ENCODE results near the gene PLCB2.

Gene PLCB2

DNA sequence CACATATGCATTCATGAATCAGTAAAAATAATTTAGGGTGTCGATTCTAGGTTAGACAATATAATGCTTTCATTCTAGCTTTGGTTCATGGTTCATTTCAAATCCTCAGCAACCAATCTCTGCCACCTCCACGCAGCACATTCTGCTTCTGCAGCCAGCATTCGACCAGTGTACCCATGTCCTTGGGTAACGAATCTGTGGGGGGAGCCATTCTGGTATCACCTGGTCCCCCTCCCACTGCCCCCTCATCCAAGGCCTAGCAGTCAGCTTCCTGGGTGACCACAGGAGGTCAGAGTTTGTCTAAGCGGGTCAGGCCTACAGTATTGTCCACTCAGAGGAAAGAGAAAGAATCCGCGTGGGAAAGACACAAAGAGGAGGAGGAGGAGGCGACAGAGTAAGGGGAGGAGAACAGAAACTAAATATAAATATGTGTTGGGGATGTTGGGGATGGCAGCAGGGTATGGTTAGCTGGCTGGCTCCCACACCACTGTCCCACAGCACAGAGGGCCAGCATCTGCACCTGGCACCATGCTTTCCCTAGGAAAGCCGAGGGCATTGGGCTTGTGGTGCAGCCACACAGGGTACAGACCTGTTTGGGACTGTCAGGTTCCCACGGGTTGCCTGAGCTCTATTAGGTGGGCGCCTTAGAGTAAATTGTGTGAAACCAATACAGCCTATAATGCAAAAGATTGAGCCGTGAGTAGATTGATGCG lies 56.8 kb downstream of the PLCB2 start:
- no peak for DNase-seq (ENCODE audit: extremely low read depth, low read depth)
- H3K4me3 ChIP-seq (replicated peaks; ENCODE audit: low read depth, low read length) = no peak overlapping the region
- TF ChIP-seq, protein P1, sequence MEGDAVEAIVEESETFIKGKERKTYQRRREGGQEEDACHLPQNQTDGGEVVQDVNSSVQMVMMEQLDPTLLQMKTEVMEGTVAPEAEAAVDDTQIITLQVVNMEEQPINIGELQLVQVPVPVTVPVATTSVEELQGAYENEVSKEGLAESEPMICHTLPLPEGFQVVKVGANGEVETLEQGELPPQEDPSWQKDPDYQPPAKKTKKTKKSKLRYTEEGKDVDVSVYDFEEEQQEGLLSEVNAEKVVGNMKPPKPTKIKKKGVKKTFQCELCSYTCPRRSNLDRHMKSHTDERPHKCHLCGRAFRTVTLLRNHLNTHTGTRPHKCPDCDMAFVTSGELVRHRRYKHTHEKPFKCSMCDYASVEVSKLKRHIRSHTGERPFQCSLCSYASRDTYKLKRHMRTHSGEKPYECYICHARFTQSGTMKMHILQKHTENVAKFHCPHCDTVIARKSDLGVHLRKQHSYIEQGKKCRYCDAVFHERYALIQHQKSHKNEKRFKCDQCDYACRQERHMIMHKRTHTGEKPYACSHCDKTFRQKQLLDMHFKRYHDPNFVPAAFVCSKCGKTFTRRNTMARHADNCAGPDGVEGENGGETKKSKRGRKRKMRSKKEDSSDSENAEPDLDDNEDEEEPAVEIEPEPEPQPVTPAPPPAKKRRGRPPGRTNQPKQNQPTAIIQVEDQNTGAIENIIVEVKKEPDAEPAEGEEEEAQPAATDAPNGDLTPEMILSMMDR (IDR thresholded peaks at IDR 0.05; ENCODE audit: low read depth, low read length, missing control alignments) = no peak

DNA sequence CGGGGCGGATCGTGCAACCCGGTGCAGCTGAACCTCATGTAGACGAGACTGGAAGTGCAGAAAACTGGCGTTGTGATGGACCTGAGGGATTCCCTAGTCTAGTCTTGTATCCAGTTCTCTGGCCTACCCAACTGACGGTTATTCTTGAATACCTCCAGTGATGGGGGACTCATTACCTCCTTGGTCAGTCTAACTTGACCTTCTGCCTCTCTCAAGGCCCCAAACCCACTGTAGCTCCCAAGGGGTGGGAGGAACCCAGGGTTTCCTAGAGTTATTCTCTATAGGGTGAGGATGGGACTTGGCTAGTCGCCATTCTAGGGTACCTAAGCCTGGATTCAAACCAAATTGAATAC lies 57.5 kb downstream of the PLCB2 start:
- H3K4me3 ChIP-seq (replicated peaks; ENCODE audit: low read depth, low read length) = no peak overlapping the region
- TF ChIP-seq, protein P1 (IDR thresholded peaks at IDR 0.05; ENCODE audit: low read depth, low read length, missing control alignments) = no peak
- DNase-seq (ENCODE audit: extremely low read depth, low read depth) = no peak

DNA sequence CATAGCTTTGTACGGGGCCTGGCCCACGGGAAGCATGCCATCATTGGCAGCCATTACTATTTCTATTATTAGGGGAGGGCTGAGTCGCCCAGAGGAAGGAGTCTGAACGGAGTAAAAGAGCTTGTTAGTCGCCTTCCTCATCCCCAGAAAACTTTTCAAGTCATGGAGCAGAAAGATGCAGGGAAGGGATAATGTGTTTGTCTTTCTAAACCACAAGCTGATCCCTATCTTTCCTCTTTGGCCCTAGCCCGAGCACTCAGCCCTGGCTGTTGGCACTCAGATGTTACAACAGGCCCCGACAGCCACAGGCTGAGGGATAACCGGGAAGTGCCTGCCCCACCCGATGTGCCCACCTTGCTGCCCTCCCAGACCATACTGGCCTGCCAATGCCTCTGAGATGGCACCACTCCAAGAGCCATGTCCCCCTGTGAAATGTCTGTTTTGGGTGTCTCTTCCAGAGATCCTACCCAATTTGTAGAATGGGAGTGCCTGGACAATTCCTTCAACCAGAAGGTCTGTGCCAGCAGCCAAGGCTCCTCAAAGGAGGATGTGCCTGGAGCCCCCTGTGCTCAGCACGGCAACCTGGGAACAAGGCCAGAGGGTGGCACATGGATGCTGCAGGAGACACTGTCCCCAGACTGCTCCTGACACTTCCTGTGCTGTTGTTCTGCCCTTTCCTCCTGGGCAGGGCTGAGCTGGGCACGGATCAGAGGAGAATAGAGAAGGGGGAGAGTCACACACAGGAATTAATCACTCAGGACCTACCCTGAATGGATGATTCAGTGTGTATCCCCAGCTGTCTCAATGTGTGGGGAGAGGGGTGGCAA lies 58.0 kb downstream of the PLCB2 start:
- TF ChIP-seq, protein P1 (IDR thresholded peaks at IDR 0.05; ENCODE audit: low read depth, low read length, missing control alignments) = no peak
- H3K4me3 ChIP-seq (replicated peaks; ENCODE audit: low read depth, low read length) = no peak overlapping the region
- no peak for DNase-seq (ENCODE audit: extremely low read depth, low read depth)

DNA sequence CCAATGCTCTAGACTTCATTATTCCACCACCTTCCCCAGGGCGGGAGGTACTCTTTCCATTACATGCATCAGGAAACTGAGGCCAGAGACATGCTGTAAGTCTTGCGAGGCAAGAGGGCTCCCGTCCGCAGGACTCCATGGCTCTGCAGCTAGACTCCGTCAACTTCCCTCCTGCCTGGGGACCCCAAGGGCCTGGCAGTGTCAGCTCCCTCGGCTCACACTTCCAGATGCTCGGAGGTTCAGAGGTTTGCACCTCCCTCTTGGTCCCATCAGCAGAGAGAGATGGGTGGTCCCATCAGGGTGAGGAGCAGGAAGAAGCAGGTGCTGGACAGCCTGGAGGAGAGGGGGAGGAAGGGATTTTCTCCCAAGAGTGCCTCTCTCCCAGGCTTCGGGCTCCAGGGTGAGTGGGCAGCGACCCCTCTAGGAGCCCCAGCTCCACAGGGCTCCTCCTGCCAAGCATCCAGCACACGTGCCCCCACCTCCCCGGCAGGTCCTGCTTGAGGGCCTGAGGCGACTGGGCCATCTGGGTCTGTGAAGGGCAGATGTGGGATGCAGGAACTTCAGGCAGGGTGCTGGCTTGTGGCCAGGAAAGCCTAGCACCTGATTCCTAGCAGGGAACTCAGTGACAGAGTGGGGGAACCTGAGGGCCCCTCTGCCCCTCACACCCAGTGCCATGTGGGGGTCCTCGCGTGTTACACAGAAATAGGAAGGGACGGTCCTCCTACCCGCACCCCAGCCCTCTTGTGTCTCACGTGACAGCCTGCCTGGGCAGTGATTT lies 59.5 kb downstream of the PLCB2 start:
- TF ChIP-seq, protein P1 (IDR thresholded peaks at IDR 0.05; ENCODE audit: low read depth, low read length, missing control alignments) = no peak
- H3K4me3 ChIP-seq (replicated peaks; ENCODE audit: low read depth, low read length) = no peak overlapping the region
- no peak for DNase-seq (ENCODE audit: extremely low read depth, low read depth)

DNA sequence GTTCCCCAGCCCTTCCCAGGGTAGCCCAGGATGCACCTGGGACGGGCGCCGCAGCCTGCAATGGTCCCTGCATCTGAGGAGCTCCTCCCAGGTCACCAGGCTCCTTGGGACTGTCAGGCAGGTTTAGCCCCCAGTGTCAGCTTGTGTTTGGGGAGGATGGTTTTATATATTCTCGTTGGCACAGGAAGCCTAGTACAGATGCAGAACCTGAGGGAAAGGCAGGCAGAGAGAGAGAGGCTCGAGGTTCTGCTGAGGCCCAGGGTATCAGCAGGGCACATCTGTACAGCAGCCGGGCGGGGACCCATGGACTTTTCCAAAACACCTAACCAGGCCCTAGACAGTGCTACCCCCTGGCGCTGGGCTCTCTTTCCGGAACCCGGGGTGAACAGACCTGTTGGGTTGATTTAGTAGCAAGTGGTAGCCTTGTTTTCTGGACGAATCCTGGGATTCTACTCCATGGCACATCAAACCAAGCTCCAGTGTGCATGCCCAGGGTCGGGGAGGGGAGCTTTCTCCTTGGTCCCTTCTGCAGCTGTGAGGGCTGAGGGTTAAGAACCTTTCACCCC lies 60.2 kb downstream of the PLCB2 start:
- DNase-seq (ENCODE audit: extremely low read depth, low read depth) = no peak
- TF ChIP-seq, protein P1 (IDR thresholded peaks at IDR 0.05; ENCODE audit: low read depth, low read length, missing control alignments) = no peak
- no peak overlapping the region for H3K4me3 ChIP-seq (replicated peaks; ENCODE audit: low read depth, low read length)

DNA sequence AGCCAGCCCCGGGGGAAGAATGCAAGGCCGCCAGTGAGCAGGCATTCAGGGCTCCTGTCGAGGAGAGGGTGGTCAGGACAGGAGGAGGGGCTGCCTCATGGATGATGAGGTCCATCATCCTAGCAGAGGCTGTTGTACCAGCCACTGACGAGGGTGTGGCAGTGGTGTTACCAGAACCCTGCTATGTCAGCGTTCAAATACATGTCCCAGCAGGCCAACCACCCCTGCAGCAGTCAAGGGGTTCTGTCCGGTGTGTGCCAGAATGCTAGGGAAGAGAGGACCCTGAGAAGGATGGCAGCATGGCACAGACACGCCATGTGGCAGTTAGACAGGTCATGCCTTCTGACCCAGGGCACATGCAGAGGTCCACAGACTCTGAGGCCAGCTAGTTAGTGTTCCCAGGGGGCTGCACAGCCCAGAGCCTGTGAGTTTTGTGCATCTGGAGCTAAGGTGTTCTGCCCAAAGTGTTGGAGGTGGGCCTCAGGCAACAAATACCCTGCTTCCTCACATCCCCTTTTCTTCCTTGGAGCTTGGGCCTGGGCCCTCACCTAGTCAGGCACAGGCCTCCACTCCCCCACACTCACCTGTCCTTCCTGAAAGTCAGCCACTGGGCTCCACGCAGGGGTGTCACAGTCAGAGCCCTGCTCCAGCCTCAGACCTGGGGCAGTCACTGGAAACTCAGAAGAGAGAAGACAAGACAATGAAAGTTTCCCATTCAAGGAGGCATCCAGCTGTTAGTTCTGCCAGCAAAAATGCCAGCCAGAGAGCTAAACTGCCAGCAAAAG lies 61.0 kb downstream of the PLCB2 start:
- H3K4me3 ChIP-seq (replicated peaks; ENCODE audit: low read depth, low read length) = no peak overlapping the region
- TF ChIP-seq, protein P1 (IDR thresholded peaks at IDR 0.05; ENCODE audit: low read depth, low read length, missing control alignments) = no peak
- DNase-seq (ENCODE audit: extremely low read depth, low read depth) = no peak

Measured in HFF-Myc (cell line).